ENCODE data around the gene ZNF485.
"Not testable (repeated sequence)": the region's sequence is repeated elsewhere in the genome, so short reads cannot be mapped to it uniquely, and the experiment has no call there.

DNA sequence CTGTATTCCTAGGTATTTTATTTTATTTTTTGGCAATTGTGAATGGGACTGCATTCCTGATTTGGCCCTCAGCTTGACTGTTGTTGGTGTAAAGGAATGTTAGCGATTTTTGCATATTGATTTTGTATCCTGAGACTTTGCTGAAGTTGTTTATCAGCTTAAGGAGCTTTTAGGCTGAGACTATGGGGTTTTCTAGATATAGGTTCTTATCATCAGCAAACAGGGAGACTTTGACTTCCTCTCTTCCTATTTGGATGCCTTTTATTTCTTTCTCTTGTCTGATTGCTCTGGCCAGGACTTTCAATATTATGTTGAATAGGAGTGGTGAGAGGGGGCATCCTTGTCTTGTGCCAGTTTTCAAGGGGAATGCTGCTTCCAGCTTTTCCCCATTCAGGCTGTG lies 29.6 kb downstream of the ZNF485 start:
- TF ChIP-seq, protein P1, sequence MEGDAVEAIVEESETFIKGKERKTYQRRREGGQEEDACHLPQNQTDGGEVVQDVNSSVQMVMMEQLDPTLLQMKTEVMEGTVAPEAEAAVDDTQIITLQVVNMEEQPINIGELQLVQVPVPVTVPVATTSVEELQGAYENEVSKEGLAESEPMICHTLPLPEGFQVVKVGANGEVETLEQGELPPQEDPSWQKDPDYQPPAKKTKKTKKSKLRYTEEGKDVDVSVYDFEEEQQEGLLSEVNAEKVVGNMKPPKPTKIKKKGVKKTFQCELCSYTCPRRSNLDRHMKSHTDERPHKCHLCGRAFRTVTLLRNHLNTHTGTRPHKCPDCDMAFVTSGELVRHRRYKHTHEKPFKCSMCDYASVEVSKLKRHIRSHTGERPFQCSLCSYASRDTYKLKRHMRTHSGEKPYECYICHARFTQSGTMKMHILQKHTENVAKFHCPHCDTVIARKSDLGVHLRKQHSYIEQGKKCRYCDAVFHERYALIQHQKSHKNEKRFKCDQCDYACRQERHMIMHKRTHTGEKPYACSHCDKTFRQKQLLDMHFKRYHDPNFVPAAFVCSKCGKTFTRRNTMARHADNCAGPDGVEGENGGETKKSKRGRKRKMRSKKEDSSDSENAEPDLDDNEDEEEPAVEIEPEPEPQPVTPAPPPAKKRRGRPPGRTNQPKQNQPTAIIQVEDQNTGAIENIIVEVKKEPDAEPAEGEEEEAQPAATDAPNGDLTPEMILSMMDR (IDR thresholded peaks at IDR 0.05) = not testable (repeated sequence)
- TF ChIP-seq POLR2A (IDR thresholded peaks at IDR 0.05) = not testable (repeated sequence)

Measured in esophagus squamous epithelium (tissue), 4 donors.